Endothelial cell of umbilical vein (primary cell): Measurements from ENCODE around the gene OTOGL. TPM values are rescaled to one million over a fixed set of nuclear protein-coding genes. Genes with fewer than 3 reads are reported as not detected.

Experiments
- BruUV-seq: library from RNA; stranded (reverse); fragments of 400-500 nt; replicated peaks from 2 replicates; lab custom pipeline; 2021; lab: Mats Ljungman, UMichigan
- CTCF ChIA-PET: fragments of 300-600, 350-600 bp; sonication (Branson Sonifier 250); formaldehyde crosslinking; loops from one replicate; lab custom pipeline; 2021; ENCODE audit warnings: antibody characterized with exemption, inconsistent platforms; lab: Charles Lee
- POLR2A ChIA-PET: fragments of 300-600, 350-600 bp; sonication (Branson Sonifier 250); formaldehyde crosslinking; loops from one replicate; lab custom pipeline; 2021; ENCODE audit warnings: antibody characterized with exemption, inconsistent platforms; lab: Charles Lee
- DNase-seq: peaks from one replicate; pipeline ENCODE4 v3.0.0-alpha.2; 2011; ENCODE audit warnings: low read depth, low spot score
- FAIRE-seq: peaks from 2 replicates; lab custom pipeline; 2011; peaks lifted over from hg19 to GRCh38; lab: Jason Lieb, UNC
- H2AFZ ChIP-seq: 2 replicates; pipeline ENCODE4 v1.6.0; 2012; ENCODE audit warnings: low read depth, low read length, control low read depth, inconsistent platforms
- H3K27ac ChIP-seq: 2 replicates; pipeline ENCODE4 v1.5.1; 2011; ENCODE audit warnings: low read depth, mild to moderate bottlenecking, control low read depth, low read length, moderate library complexity; ENCODE audit not compliant: insufficient read depth
- H3K27me3 ChIP-seq, 2 experiments: 2 replicates each; pipeline versions ENCODE4 v1.6.0 to v1.6.1; 2011; ENCODE audit warnings: low read length in 2 of 2, mixed read lengths in 1 of 2; ENCODE audit not compliant: control insufficient read depth in 2 of 2, insufficient read depth in 2 of 2
- H3K36me3 ChIP-seq, 2 experiments: 2 replicates in 1 of 2; 3 replicates in 1 of 2; pipeline ENCODE4 v1.5.1; 2011; ENCODE audit warnings: low read length in 2 of 2, mild to moderate bottlenecking in 1 of 2, moderate library complexity in 1 of 2; ENCODE audit not compliant: control insufficient read depth in 2 of 2, insufficient read depth in 2 of 2; ENCODE audit errors: extremely low read depth in 1 of 2
- H3K4me1 ChIP-seq: 3 replicates; pipeline ENCODE4 v1.5.1; 2011; ENCODE audit warnings: mild to moderate bottlenecking, low read length; ENCODE audit not compliant: control insufficient read depth, insufficient read depth; ENCODE audit errors: extremely low read depth
- H3K4me2 ChIP-seq: 2 replicates; pipeline ENCODE4 v1.6.1; 2011; ENCODE audit warnings: low read length, control low read depth, mixed read lengths; ENCODE audit not compliant: insufficient read depth
- H3K4me3 ChIP-seq, 3 experiments: fragments of 200-600 bp in 1 of 3; sonication (generic), shearing (Covaris generic) in 1 of 3; replicated peaks in 1 of 3; 2 replicates each; pipeline ENCODE4 v1.5.1; 2011 to 2016; ENCODE audit warnings: control low read depth in 3 of 3, low read length in 3 of 3, mild to moderate bottlenecking in 2 of 3, inconsistent platforms in 1 of 3, low read depth in 1 of 3, moderate library complexity in 1 of 3; ENCODE audit not compliant: insufficient read depth in 1 of 3
- H3K79me2 ChIP-seq: 2 replicates; pipeline ENCODE4 v1.6.0; 2012; ENCODE audit warnings: low read length, inconsistent platforms; ENCODE audit not compliant: control insufficient read depth, insufficient read depth
- H3K9ac ChIP-seq: replicated peaks from 2 replicates; pipeline ENCODE3; 2011; ENCODE audit warnings: low read length, control low read depth; ENCODE audit not compliant: insufficient read depth; ENCODE audit errors: extremely low read depth
- H3K9me1 ChIP-seq: replicated peaks from 3 replicates; pipeline ENCODE4 v1.6.0; 2011; ENCODE audit warnings: mild to moderate bottlenecking, low read length; ENCODE audit not compliant: control insufficient read depth, insufficient read depth; ENCODE audit errors: extremely low read depth
- H3K9me3 ChIP-seq: replicated peaks from 2 replicates; pipeline ENCODE4 v1.5.1; 2012; ENCODE audit warnings: low read length, inconsistent platforms; ENCODE audit not compliant: control insufficient read depth, insufficient read depth
- H4K20me1 ChIP-seq: replicated peaks from 2 replicates; pipeline ENCODE3; 2011; ENCODE audit warnings: mild to moderate bottlenecking, low read length; ENCODE audit not compliant: control insufficient read depth, insufficient read depth; ENCODE audit errors: extremely low read depth
- EZH2 ChIP-seq: IDR thresholded peaks from 2 replicates; pipeline ENCODE4 v1.6.1; 2012; ENCODE audit warnings: borderline replicate concordance, low read depth, mild to moderate bottlenecking, moderate library complexity, low read length, inconsistent platforms; ENCODE audit not compliant: severe bottlenecking
- FOS ChIP-seq: IDR thresholded peaks from 2 replicates; pipeline ENCODE4 v1.6.1; 2011; ENCODE audit warnings: mild to moderate bottlenecking, low read length, moderate library complexity, borderline replicate concordance; ENCODE audit not compliant: insufficient read depth
- GATA2 ChIP-seq: IDR thresholded peaks from 2 replicates; pipeline ENCODE4 v1.7.0; 2011; ENCODE audit warnings: low read depth, mild to moderate bottlenecking, moderate library complexity, mixed read lengths, low read length; ENCODE audit not compliant: insufficient read length, insufficient read depth
- JUN ChIP-seq: IDR thresholded peaks from 2 replicates; pipeline ENCODE4 v1.6.1; 2011; ENCODE audit warnings: borderline replicate concordance, low read depth; ENCODE audit not compliant: insufficient read length, insufficient read depth
- MYC ChIP-seq: IDR thresholded peaks from one replicate; pipeline ENCODE4 v1.6.1; 2011; ENCODE audit warnings: mild to moderate bottlenecking, low read depth, low read length
- POLR2A ChIP-seq: IDR thresholded peaks from 2 replicates; pipeline ENCODE4 v1.6.1; 2012; ENCODE audit warnings: low read depth, mild to moderate bottlenecking, control low read depth, low read length
- POLR2AphosphoS5 ChIP-seq: IDR thresholded peaks from 2 replicates; pipeline ENCODE4 v1.6.1; 2012; ENCODE audit warnings: low read depth, mild to moderate bottlenecking, control low read depth, low read length, moderate library complexity; ENCODE audit not compliant: insufficient read depth
- dilution Hi-C: fragments of 300-500 bp; cut with MboI; formaldehyde crosslinking; loops from one replicate; pipeline ENCODE4 v1.15.0; 2019; ENCODE audit warnings: low sequenced_read_pairs; ENCODE audit not compliant: extremely low pct_ligation_motif_present
- intact Hi-C: fragments of 100-400 bp; cut with micrococcal nuclease; formaldehyde crosslinking; loops from one replicate; pipeline ENCODE4 v1.10.0; 2022
- polyA plus RNA-seq, 4 experiments: library from polyadenylated mRNA; depleted of rRNA in 3 of 4; stranded (reverse) in 3 of 4; unstranded in 1 of 4; fragments of >200 nt; gene quantifications; 2 replicates each; pipeline versions ENCODE4 v1.2.1 to v1.2.3, GENCODE V29; 2011 to 2012; ENCODE audit warnings: missing spikeins in 1 of 4
- total RNA-seq: library from RNA; stranded (reverse); gene quantifications from 2 replicates; pipeline ENCODE4 v1.2.3, GENCODE V29; 2021
- TF ChIP-seq, protein P1 (sequence below), 2 donors: IDR thresholded peaks; 1 replicate in 1 of 2; 2 replicates in 1 of 2; pipeline ENCODE4 v1.5.1; 2011; ENCODE audit warnings: low read length in 2 of 2, mild to moderate bottlenecking in 2 of 2, moderate library complexity in 2 of 2, control low read depth in 1 of 2, inconsistent platforms in 1 of 2, low read depth in 1 of 2; ENCODE audit not compliant: insufficient read depth in 1 of 2; ENCODE audit errors: extremely low read depth in 1 of 2
- TF ChIP-seq, protein P2 (sequence below): IDR thresholded peaks from 2 replicates; pipeline ENCODE4 v1.6.1; 2011; ENCODE audit not compliant: insufficient read depth, insufficient read length

OTOGL gene
- total and polyA plus RNA-seq, 2 donors (not counting 3 experiments of a cell fraction or from before 2014, with no cell fraction given): 1.4 to 2.0 TPM

DNA sequence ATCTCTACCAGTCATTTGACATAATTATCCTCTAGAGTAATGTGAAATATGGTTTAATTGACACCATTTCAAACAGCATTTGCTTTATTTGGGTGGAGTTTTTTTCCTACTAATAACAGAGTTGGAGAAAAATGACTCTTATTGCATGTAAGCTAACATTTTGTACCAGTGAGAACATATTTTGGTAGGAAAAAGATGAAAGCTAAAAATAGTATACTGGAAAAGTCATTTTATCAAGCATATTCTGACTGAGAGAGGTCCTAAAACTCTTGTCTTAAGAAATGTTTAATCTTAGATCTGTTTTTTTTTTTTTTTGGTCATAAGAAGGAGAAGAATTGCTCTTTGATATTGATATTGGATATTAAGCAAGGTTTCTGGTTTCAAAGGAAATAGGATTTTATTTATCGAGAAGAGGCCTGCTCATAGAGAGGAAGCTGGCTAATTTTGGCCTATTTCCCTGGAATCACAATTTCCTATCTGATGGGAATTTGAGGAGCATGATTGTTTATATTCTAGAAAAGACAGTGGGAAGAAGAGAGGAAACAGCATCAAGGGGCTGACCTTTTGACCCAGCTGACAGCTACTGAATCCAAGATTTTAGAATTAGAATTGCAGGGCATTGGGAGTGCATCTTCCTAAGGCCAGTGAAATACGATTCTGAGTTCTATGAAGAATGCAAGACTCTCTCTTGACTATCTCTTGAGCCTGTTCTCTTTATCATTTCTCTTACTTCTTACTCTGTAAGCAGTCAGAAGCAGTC, 19.4 kb downstream of the OTOGL start:
- no peak overlapping the region for H3K9ac ChIP-seq
- no peaks in the 10 kb centered on the region for H3K79me2 ChIP-seq
- no peaks in the 10 kb centered on the region for H3K4me1 ChIP-seq
- no peak overlapping the region for H3K27ac ChIP-seq
- H3K4me2 ChIP-seq: no peak overlapping the region
- BruUV-seq: no TSS peak
- H4K20me1 ChIP-seq: no peaks in the 10 kb centered on the region
- dilution Hi-C loops: no loop called here
- H3K9me1 ChIP-seq: no peaks in the 10 kb centered on the region
- H3K4me3 ChIP-seq: no peak overlapping the region
- ChIA-PET POLR2A (interaction anchor here (0.7 kb wide), 1 partner anchor 22 kb away, joined by 3 read pairs; no protein-coding TSS in a partner anchor), CTCF (interaction anchor here (0.6 kb wide), 1 partner anchor 654 kb away, joined by 3 read pairs; no protein-coding TSS in a partner anchor)
- H2AFZ ChIP-seq: no peak overlapping the region
- FAIRE-seq (no peak), DNase-seq (peak; percentile 12)
- H3K36me3 ChIP-seq: no peaks in the 10 kb centered on the region
- H3K27me3 ChIP-seq: no peaks in the 10 kb centered on the region
- H3K9me3 ChIP-seq: no peaks in the 10 kb centered on the region
- TF ChIP-seq, protein P1, sequence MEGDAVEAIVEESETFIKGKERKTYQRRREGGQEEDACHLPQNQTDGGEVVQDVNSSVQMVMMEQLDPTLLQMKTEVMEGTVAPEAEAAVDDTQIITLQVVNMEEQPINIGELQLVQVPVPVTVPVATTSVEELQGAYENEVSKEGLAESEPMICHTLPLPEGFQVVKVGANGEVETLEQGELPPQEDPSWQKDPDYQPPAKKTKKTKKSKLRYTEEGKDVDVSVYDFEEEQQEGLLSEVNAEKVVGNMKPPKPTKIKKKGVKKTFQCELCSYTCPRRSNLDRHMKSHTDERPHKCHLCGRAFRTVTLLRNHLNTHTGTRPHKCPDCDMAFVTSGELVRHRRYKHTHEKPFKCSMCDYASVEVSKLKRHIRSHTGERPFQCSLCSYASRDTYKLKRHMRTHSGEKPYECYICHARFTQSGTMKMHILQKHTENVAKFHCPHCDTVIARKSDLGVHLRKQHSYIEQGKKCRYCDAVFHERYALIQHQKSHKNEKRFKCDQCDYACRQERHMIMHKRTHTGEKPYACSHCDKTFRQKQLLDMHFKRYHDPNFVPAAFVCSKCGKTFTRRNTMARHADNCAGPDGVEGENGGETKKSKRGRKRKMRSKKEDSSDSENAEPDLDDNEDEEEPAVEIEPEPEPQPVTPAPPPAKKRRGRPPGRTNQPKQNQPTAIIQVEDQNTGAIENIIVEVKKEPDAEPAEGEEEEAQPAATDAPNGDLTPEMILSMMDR (IDR thresholded peaks at IDR 0.05; ENCODE audit: extremely low read depth in 1 of 2, insufficient read depth in 1 of 2, low read depth in 1 of 2, low read length in 2 of 2): no peak
- TF ChIP-seq, protein P2, sequence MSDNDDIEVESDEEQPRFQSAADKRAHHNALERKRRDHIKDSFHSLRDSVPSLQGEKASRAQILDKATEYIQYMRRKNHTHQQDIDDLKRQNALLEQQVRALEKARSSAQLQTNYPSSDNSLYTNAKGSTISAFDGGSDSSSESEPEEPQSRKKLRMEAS: no peak
- TF ChIP-seq MYC (no peak), GATA2 (no peak), POLR2A (no peak), POLR2AphosphoS5 (no peak), JUN (no peak), FOS (no peak), EZH2 (no peak)
- intact Hi-C loops: loop anchor here (10.0 kb wide), 1 partner anchor 46 kb away; no protein-coding TSS in a partner anchor
